ENCODE results near the gene GAK. TPM values are rescaled to one million over a fixed set of nuclear protein-coding genes. Genes with fewer than 3 reads are reported as not detected.
A peak's percentile ranks its signal among the peaks of the same experiment; 100 is the strongest.

Gene GAK
- total and polyA plus RNA-seq, 2 donors from 2014 or later = 92.0 to 124 TPM

DNA sequence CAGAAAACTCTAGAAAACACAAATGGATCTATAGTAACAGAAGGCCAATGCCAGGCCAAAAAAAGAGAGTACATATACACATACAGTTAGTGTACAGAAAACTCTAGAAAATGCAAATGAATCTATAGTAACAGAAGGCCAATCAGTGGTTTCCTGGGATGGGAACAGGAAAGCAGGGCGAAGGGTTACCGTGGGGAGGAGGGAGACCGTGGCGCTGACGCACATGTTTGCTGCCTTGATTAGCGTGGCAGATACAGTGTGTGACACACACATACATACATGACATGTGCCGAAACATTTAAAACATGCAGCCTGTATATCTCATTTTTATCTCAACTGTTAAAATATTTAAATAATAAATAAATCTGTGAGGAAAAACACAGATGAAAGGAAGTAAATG is 14.7 kb downstream of the GAK start:
- no peak for FAIRE-seq
- intact Hi-C loops (cut with DNase I) = no loop called here
- TF ChIP-seq, protein P1, sequence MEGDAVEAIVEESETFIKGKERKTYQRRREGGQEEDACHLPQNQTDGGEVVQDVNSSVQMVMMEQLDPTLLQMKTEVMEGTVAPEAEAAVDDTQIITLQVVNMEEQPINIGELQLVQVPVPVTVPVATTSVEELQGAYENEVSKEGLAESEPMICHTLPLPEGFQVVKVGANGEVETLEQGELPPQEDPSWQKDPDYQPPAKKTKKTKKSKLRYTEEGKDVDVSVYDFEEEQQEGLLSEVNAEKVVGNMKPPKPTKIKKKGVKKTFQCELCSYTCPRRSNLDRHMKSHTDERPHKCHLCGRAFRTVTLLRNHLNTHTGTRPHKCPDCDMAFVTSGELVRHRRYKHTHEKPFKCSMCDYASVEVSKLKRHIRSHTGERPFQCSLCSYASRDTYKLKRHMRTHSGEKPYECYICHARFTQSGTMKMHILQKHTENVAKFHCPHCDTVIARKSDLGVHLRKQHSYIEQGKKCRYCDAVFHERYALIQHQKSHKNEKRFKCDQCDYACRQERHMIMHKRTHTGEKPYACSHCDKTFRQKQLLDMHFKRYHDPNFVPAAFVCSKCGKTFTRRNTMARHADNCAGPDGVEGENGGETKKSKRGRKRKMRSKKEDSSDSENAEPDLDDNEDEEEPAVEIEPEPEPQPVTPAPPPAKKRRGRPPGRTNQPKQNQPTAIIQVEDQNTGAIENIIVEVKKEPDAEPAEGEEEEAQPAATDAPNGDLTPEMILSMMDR (IDR thresholded peaks at IDR 0.05; ENCODE audit: borderline replicate concordance, extremely low read depth, insufficient read depth) = no peak
- no peaks in the 10 kb centered on the region for H3K27me3 ChIP-seq (ENCODE audit: control insufficient read depth, insufficient read depth, low read length)
- H3K4me1 ChIP-seq (ENCODE audit: control insufficient read depth in 2 of 3, insufficient read depth in 2 of 3, low read depth in 1 of 3, low read length in 3 of 3) = peaks cover 0 to 6% (median 0%) of the 10 kb centered on the region in 3 donors
- H3K9ac ChIP-seq (ENCODE audit: low read length in 3 of 3) = no peak overlapping the region
- H3K36me3 ChIP-seq (ENCODE audit: control insufficient read depth in 2 of 3, insufficient read depth in 3 of 3, low read length in 3 of 3) = peaks cover 0 to 4% (median 0%) of the 10 kb centered on the region in 3 donors
- H3K27ac ChIP-seq (ENCODE audit: low read depth in 2 of 2, low read length in 2 of 2) = no peak overlapping the region
- no peak overlapping the region for H3K4me3 ChIP-seq (ENCODE audit: low read length in 3 of 3)
- DNase-seq = no peak
- peaks cover 0 to 2% (median 0%) of the 10 kb centered on the region in 3 donors for H3K9me3 ChIP-seq (ENCODE audit: control insufficient read depth in 2 of 3, insufficient read depth in 1 of 3, low read length in 3 of 3)

DNA sequence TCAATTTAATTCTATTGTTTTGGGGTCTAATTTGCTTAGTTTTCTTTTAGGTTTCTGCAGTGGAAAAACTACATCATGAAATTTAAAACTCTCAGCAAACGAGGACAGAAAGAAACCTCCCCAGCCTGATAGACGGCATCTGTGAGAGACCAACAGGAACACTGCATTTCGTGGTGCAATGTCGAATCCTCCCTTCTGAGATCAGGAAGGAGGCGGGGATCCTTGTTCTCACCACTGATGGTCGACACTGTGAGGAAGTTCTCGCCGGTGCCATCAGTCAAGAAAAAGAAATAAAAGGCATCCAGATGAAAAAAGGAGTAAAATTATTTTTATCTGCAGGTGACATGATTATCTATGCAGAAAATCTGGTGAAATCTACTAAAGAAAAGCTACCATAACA is 16.5 kb downstream of the GAK start:
- peak overlapping the region in 2 of 3 donors; percentile 4 to 12 for H3K4me3 ChIP-seq (ENCODE audit: low read length in 3 of 3)
- peaks cover 0 to 20% (median 8%) of the 10 kb centered on the region in 3 donors for H3K36me3 ChIP-seq (ENCODE audit: control insufficient read depth in 2 of 3, insufficient read depth in 3 of 3, low read length in 3 of 3)
- no peaks in the 10 kb centered on the region for H3K27me3 ChIP-seq (ENCODE audit: control insufficient read depth, insufficient read depth, low read length)
- TF ChIP-seq, protein P1 (IDR thresholded peaks at IDR 0.05; ENCODE audit: borderline replicate concordance, extremely low read depth, insufficient read depth) = no peak
- H3K9me3 ChIP-seq (ENCODE audit: control insufficient read depth in 2 of 3, insufficient read depth in 1 of 3, low read length in 3 of 3) = peaks cover 0 to 2% (median 0%) of the 10 kb centered on the region in 3 donors
- peaks cover 0 to 6% (median 0%) of the 10 kb centered on the region in 3 donors for H3K4me1 ChIP-seq (ENCODE audit: control insufficient read depth in 2 of 3, insufficient read depth in 2 of 3, low read depth in 1 of 3, low read length in 3 of 3)
- FAIRE-seq = no peak
- intact Hi-C loops (cut with DNase I) = no loop called here
- no peak overlapping the region for H3K27ac ChIP-seq (ENCODE audit: low read depth in 2 of 2, low read length in 2 of 2)
- peak in 4 of 5 donors; percentile 22 to 75 (median 36) for DNase-seq
- peak overlapping the region in 1 of 3 donors; percentile 6 for H3K9ac ChIP-seq (ENCODE audit: low read length in 3 of 3)

DNA sequence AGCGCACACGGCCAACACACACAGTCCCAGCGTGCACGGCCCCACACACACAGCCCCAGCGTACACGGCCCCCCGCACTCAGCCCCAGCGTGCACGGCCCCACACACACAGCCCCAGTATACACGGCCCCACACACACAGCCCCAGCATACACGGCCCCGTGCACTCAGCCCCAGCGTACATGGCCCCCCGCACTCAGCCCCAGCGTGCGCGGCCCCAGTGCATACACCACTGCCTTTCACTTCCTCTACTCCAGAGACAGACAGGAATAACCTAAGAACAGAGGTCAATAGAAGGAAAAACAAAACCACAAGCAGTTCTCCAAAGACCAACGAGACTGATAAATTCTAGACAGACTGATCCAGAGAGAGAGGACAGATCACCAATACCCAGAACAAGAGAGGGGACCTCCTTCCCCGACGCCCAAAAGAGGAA is 17.1 kb downstream of the GAK start:
- no peak overlapping the region for H3K27ac ChIP-seq (ENCODE audit: low read depth in 2 of 2, low read length in 2 of 2)
- peaks cover 0 to 2% (median 0%) of the 10 kb centered on the region in 3 donors for H3K9me3 ChIP-seq (ENCODE audit: control insufficient read depth in 2 of 3, insufficient read depth in 1 of 3, low read length in 3 of 3)
- H3K4me3 ChIP-seq (ENCODE audit: low read length in 3 of 3) = peak overlapping the region; percentile 0 to 12 (median 4)
- intact Hi-C loops (cut with DNase I) = no loop called here
- no peak for FAIRE-seq
- DNase-seq = peak; percentile 39 to 52 (median 42)
- H3K9ac ChIP-seq (ENCODE audit: low read length in 3 of 3) = peak overlapping the region in 1 of 3 donors; percentile 6
- peaks cover 0 to 20% (median 8%) of the 10 kb centered on the region in 3 donors for H3K36me3 ChIP-seq (ENCODE audit: control insufficient read depth in 2 of 3, insufficient read depth in 3 of 3, low read length in 3 of 3)
- no peaks in the 10 kb centered on the region for H3K27me3 ChIP-seq (ENCODE audit: control insufficient read depth, insufficient read depth, low read length)
- peaks cover 0 to 6% (median 0%) of the 10 kb centered on the region in 3 donors for H3K4me1 ChIP-seq (ENCODE audit: control insufficient read depth in 2 of 3, insufficient read depth in 2 of 3, low read depth in 1 of 3, low read length in 3 of 3)
- TF ChIP-seq, protein P1 (IDR thresholded peaks at IDR 0.05; ENCODE audit: borderline replicate concordance, extremely low read depth, insufficient read depth) = no peak
